ENCODE measurements around the gene CPA1. TPM values are rescaled to one million over a fixed set of nuclear protein-coding genes. Genes with fewer than 3 reads are reported as not detected.

Gene CPA1
- total and polyA plus RNA-seq, 7 donors: 0.18 to 4.6 (median 1.0) TPM

DNA sequence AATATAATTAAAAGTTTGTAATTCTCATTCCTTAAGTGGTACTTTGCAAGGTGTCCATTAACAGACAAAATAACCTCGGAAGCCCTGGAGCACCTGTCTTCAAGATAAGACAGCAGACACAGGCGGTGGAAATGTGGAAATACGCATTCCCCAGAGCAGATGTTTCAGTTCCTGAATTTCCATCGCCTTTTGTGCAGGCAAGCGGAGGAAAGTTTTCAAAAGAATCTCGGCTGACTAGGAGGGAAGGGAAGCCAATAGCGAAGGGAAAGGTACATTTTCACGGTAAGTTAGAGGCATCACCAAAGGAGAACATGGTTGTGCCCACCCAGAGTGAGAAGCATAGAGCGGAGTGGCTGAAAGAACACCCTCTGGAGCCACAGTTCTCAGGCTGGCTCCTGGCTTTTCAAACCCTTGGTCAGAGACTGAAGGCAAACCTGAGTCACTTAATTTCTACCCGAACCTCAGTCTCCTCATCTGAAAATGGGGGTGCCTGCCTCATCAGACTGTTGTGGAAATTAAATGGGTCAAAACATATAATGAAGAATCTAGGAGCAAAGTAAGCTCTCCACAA lies 13.6 kb downstream of the CPA1 start:
- no peaks in the 10 kb centered on the region for H3K36me3 ChIP-seq (ENCODE audit: insufficient read depth in 1 of 2, low read depth in 1 of 2)
- H3K27me3 ChIP-seq (ENCODE audit: insufficient read depth in 3 of 3, low read length in 2 of 3): no peaks in the 10 kb centered on the region
- WGBS, 3 donors: 58 to 72% (median 62%) methylated on average over 10 of the region's 10 CpGs
- ATAC-seq (no peak), DNase-seq (no peak)
- intact Hi-C loops (cut with DNase I): no loop called here
- no peak for TF ChIP-seq CTCF (IDR thresholded peaks at IDR 0.05)
- H3K9me3 ChIP-seq: no peaks in the 10 kb centered on the region
- H3K4me3 ChIP-seq: no peak overlapping the region
- H3K27ac ChIP-seq: no peak overlapping the region
- H3K4me1 ChIP-seq: no peaks in the 10 kb centered on the region

DNA sequence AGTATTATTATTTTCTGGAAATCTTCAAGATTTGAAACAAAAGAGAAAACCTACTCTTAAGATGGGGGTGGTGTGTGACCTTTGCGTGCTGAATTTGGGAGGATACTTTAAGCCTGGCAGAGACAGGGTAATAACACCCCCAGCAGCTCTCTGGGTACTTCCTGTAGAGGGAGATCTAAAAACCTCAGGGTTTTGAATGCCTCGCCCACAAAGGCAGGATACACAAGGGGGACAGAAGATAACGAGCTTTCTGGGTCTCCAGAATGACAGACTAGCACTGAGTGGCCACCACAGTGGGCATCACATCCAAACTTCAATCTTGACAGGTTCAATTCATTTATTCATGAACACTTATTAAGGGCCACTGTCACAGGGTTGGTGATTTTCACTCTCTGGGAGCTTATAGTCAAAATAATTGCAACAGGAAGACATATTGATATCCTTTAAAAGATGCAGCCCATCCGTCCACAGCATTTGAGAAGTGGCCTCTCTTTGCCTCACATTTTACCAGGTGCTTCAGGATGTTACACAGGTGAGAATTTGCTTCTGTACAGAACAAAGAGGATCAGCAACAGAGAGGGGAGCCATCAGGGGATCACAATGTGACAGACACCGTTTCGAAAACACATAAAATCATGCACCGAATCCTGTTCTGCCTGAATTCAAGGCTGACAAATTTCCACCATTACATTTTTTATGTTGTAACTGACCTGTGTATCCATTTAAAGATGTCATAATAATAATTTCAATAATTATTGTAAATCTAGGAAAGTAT lies 14.3 kb downstream of the CPA1 start:
- H3K9me3 ChIP-seq: no peaks in the 10 kb centered on the region
- H3K27ac ChIP-seq: no peak overlapping the region
- H3K4me3 ChIP-seq: no peak overlapping the region
- no peak for TF ChIP-seq CTCF (IDR thresholded peaks at IDR 0.05)
- intact Hi-C loops (cut with DNase I): no loop called here
- ATAC-seq (no peak), DNase-seq (no peak)
- no peaks in the 10 kb centered on the region for H3K4me1 ChIP-seq
- H3K27me3 ChIP-seq (ENCODE audit: insufficient read depth in 3 of 3, low read length in 2 of 3): no peaks in the 10 kb centered on the region
- WGBS, 3 donors: 68 to 76% (median 75%) methylated on average over 7 of the region's 7 CpGs
- no peaks in the 10 kb centered on the region for H3K36me3 ChIP-seq (ENCODE audit: insufficient read depth in 1 of 2, low read depth in 1 of 2)

- Histone ChIP-seq H3K27ac (no peak overlapping the region), H3K4me1 (no peaks in the 10 kb centered on the region), H3K27me3 (ENCODE audit: insufficient read depth in 3 of 3, low read length in 2 of 3) (no peaks in the 10 kb centered on the region), H3K36me3 (ENCODE audit: insufficient read depth in 1 of 2, low read depth in 1 of 2) (no peaks in the 10 kb centered on the region), H3K4me3 (no peak overlapping the region), H3K9me3 (no peaks in the 10 kb centered on the region)
- no peak for TF ChIP-seq CTCF (IDR thresholded peaks at IDR 0.05)
- ATAC-seq (no peak), DNase-seq (no peak)
- 50 to 58% (median 53%) methylated on average over 5 of the region's 5 CpGs for WGBS, 3 donors
- intact Hi-C loops (cut with DNase I): no loop called here
These were observed 15.1 kb downstream of the CPA1 start for GRCh38 chr7:130395421-130395820.

- Histone ChIP-seq H3K36me3 (ENCODE audit: insufficient read depth in 1 of 2, low read depth in 1 of 2) (no peaks in the 10 kb centered on the region), H3K9me3 (no peaks in the 10 kb centered on the region), H3K27ac (no peak overlapping the region), H3K4me1 (no peaks in the 10 kb centered on the region), H3K4me3 (no peak overlapping the region), H3K27me3 (ENCODE audit: insufficient read depth in 3 of 3, low read length in 2 of 3) (no peaks in the 10 kb centered on the region)
- 22 to 25% (median 22%) methylated on average over 3 of the region's 3 CpGs for WGBS, 3 donors
- no peak for ATAC-seq
- intact Hi-C loops (cut with DNase I): no loop called here
- TF ChIP-seq CTCF (IDR thresholded peaks at IDR 0.05): no peak
- DNase-seq: no peak
These were observed 15.8 kb downstream of the CPA1 start for GRCh38 chr7:130396109-130396508.

Measured in psoas muscle (tissue), 8 donors.